ENCODE results near the gene CA5A.

- TF ChIP-seq, protein P1, sequence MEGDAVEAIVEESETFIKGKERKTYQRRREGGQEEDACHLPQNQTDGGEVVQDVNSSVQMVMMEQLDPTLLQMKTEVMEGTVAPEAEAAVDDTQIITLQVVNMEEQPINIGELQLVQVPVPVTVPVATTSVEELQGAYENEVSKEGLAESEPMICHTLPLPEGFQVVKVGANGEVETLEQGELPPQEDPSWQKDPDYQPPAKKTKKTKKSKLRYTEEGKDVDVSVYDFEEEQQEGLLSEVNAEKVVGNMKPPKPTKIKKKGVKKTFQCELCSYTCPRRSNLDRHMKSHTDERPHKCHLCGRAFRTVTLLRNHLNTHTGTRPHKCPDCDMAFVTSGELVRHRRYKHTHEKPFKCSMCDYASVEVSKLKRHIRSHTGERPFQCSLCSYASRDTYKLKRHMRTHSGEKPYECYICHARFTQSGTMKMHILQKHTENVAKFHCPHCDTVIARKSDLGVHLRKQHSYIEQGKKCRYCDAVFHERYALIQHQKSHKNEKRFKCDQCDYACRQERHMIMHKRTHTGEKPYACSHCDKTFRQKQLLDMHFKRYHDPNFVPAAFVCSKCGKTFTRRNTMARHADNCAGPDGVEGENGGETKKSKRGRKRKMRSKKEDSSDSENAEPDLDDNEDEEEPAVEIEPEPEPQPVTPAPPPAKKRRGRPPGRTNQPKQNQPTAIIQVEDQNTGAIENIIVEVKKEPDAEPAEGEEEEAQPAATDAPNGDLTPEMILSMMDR (conservative IDR thresholded peaks at IDR 0.05; ENCODE audit: low read depth in 2 of 2), result no peak
- no peak for TF ChIP-seq EZH2 (IDR thresholded peaks at IDR 0.05; ENCODE audit: low read depth, unreplicated experiment)
- TF ChIP-seq POLR2AphosphoS5 (IDR thresholded peaks at IDR 0.05; ENCODE audit: low read depth), result no peak
These were observed 27.8 kb upstream of the CA5A start for GRCh38 chr16:87964049-87964659.

All from GM23338 (cell line).